K562 (cell line): ENCODE results near the gene EVL. TPM values are rescaled to one million over a fixed set of nuclear protein-coding genes. Genes with fewer than 3 reads are reported as not detected.

Source experiments
- CHCHD3 ChIP-seq: fragments of 250-450 bp; sonication (Bioruptor Pico); IDR thresholded peaks from 2 replicates; pipeline ENCODE4 v2.1.2; 2022; ENCODE audit warnings: mild to moderate bottlenecking
- CREM ChIP-seq: IDR thresholded peaks from 2 replicates; pipeline ENCODE4 v1.6.1; 2014; ENCODE audit warnings: antibody characterized with exemption, low read depth
- CTBP1 ChIP-seq: fragments of 450-650 bp; IDR thresholded peaks from 2 replicates; pipeline ENCODE4 v1.6.1; 2016; ENCODE audit warnings: borderline replicate concordance
- HNRNPK ChIP-seq: fragments of 200-400 bp; formaldehyde crosslinking; IDR thresholded peaks from one replicate; pipeline ENCODE4 v1.6.1; 2018; ENCODE audit warnings: mild to moderate bottlenecking, low read depth, low read length; ENCODE audit not compliant: poor library complexity, severe bottlenecking
- HOMEZ ChIP-seq: fragments of 250-450 bp; sonication (Bioruptor Pico); IDR thresholded peaks from 2 replicates; pipeline ENCODE4 v1.4.0; 2020; ENCODE audit warnings: mild to moderate bottlenecking, moderate library complexity
- IRF2 ChIP-seq: sonication (generic); formaldehyde crosslinking; IDR thresholded peaks from 2 replicates; pipeline ENCODE4 v1.8.1; 2022; ENCODE audit warnings: mild to moderate bottlenecking, missing genetic modification reagents
- PRDM10 ChIP-seq: fragments of 450-650 bp; IDR thresholded peaks from 2 replicates; pipeline ENCODE4 v1.6.1; 2018; ENCODE audit not compliant: partially characterized antibody
- REST ChIP-seq, 2 experiments: fragments of 450-650 bp; formaldehyde crosslinking in 1 of 2; IDR thresholded peaks; 2 replicates each; pipeline versions ENCODE4 v1.4.0 to v1.6.1; 2014 to 2020; ENCODE audit warnings: mild to moderate bottlenecking in 2 of 2, borderline replicate concordance in 1 of 2, low read depth in 1 of 2
- SMARCC2 ChIP-seq: fragments of 450-650 bp; IDR thresholded peaks from 2 replicates; pipeline ENCODE4 v1.6.1; 2017; ENCODE audit warnings: antibody characterized with exemption, moderate library complexity, mild to moderate bottlenecking, low read depth
- TEAD1 ChIP-seq, 2 experiments: fragments of 450-650 bp in 1 of 2; sonication (generic) in 1 of 2; formaldehyde crosslinking; IDR thresholded peaks; 2 replicates each; pipeline versions ENCODE4 v1.4.0 to v1.8.0; 2020 to 2022; ENCODE audit warnings: mild to moderate bottlenecking in 2 of 2, missing genetic modification reagents in 1 of 2
- ZNF23 ChIP-seq: fragments of 250-450 bp; sonication (Bioruptor Pico); IDR thresholded peaks from 2 replicates; pipeline ENCODE4 v1.4.0; 2020; ENCODE audit warnings: mild to moderate bottlenecking
- ZNF41 ChIP-seq: fragments of 250-450 bp; sonication (Bioruptor Pico); conservative IDR thresholded peaks from 2 replicates; pipeline ENCODE4 v1.4.0; 2020; ENCODE audit warnings: mild to moderate bottlenecking
- polyA plus RNA-seq, 8 experiments: library from polyadenylated mRNA; depleted of rRNA in 4 of 8; stranded (reverse) in 5 of 8; unstranded in 3 of 8; fragments of >200 nt; fragmentation: Nextera tagmentation in 2 of 8; fragmentation: Illumina TruSeq in 1 of 8; extraction: Ambion mirVana in 2 of 8; extraction: Trizol in 1 of 8; gene quantifications; 2 replicates each; pipeline versions ENCODE4 v1.2.1 to v1.2.3, GENCODE V29; 2011 to 2014; ENCODE audit warnings: inconsistent platforms in 1 of 8, missing spikeins in 1 of 8
- total RNA-seq, 7 experiments: library from RNA; depleted of rRNA in 6 of 7; stranded (reverse); fragments of >200 nt in 6 of 7; fragmentation: Illumina TruSeq in 2 of 7; extraction: Trizol in 2 of 7; gene quantifications; 2 replicates each; pipeline versions ENCODE4 v1.2.1 to v1.2.3, GENCODE V29; 2011 to 2021; ENCODE audit warnings: low replicate concordance in 1 of 7
- TF ChIP-seq, protein P1 (sequence below), 2 experiments: fragments of 250-450 bp in 1 of 2; fragments of 450-650 bp in 1 of 2; sonication (Bioruptor Pico) in 1 of 2; IDR thresholded peaks; 2 replicates each; pipeline versions ENCODE4 v1.6.1 to v1.8.0; 2016 to 2021; ENCODE audit warnings: mild to moderate bottlenecking in 2 of 2, moderate library complexity in 2 of 2, missing compliant biosample characterization in 1 of 2, missing genetic modification characterization in 1 of 2

Gene EVL
- total and polyA plus RNA-seq, 9 of the 15 experiments (the other 6 are each of a cell fraction or from before 2014, with no cell fraction given) = 2.9 to 43.4 (median 23.9) TPM

GRCh38 chr14:100072783-100073346 is 7.6 kb downstream of the EVL start (continued):
- TF ChIP-seq HOMEZ (CRISPR knock-in tag) (no peak), CREM (0 out of 2 replicates have a peak, but pooled peaks have one; percentile 38), ZNF23 (no peak), SMARCC2 (peak; percentile 40; the same call in 1 of the 2 replicates), HNRNPK (no peak), REST (IDR thresholded peaks at IDR 0.05; ENCODE audit: borderline replicate concordance) (peak; percentile 47; the same call in 1 of the 2 replicates), REST (CRISPR knock-in tag; IDR thresholded peaks at IDR 0.05; ENCODE audit: low read depth) (no peak), IRF2 (no peak), ZNF41 (no peak), TEAD1 (CRISPR knock-in tag; IDR thresholded peaks at IDR 0.05) (no peak), CTBP1 (0 out of 2 replicates have a peak, but pooled peaks have one; percentile 33), PRDM10 (no peak), CHCHD3 (CRISPR knock-in tag) (no peak)
- TF ChIP-seq, protein P1, sequence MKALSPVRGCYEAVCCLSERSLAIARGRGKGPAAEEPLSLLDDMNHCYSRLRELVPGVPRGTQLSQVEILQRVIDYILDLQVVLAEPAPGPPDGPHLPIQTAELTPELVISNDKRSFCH (CRISPR knock-in tag; IDR thresholded peaks at IDR 0.05) = no peak
- TF ChIP-seq, protein P1 (tag; IDR thresholded peaks at IDR 0.05) = no peak
